Nephron (organoid): Measurements from ENCODE around the gene CHPT1.

Experiments used
- H3K27ac Mint-ChIP-seq, 3 experiments: 2 replicates each; pipeline ENCODE4 v1.8.0; 2020; ENCODE audit warnings: mixed read lengths in 3 of 3, mild to moderate bottlenecking in 2 of 3, moderate library complexity in 1 of 3
- H3K27me3 Mint-ChIP-seq: 2 replicates; pipeline ENCODE4 v1.8.0; 2021; ENCODE audit warnings: low read depth, mild to moderate bottlenecking, moderate library complexity, mixed read lengths
- H3K36me3 Mint-ChIP-seq: 2 replicates; pipeline ENCODE4 v1.8.0; 2020; ENCODE audit warnings: low read depth, mixed read lengths
- H3K4me1 Mint-ChIP-seq: 2 replicates; pipeline ENCODE4 v1.8.0; 2020; ENCODE audit warnings: mixed read lengths
- H3K4me3 Mint-ChIP-seq, 3 experiments: 2 replicates each; pipeline ENCODE4 v1.8.0; 2020; ENCODE audit warnings: mild to moderate bottlenecking in 3 of 3, mixed read lengths in 3 of 3, moderate library complexity in 2 of 3
- H3K9me3 Mint-ChIP-seq: 2 replicates; pipeline ENCODE4 v1.8.0; 2020; ENCODE audit warnings: mixed read lengths
- CTCF ChIP-seq, 3 experiments: fragments of 200-600 bp; sonication (generic); IDR thresholded peaks; one replicate each; pipeline ENCODE4 v1.5.0; 2021; ENCODE audit warnings: antibody characterized with exemption in 3 of 3; ENCODE audit not compliant: unreplicated experiment in 3 of 3

The CHPT1 gene

DNA sequence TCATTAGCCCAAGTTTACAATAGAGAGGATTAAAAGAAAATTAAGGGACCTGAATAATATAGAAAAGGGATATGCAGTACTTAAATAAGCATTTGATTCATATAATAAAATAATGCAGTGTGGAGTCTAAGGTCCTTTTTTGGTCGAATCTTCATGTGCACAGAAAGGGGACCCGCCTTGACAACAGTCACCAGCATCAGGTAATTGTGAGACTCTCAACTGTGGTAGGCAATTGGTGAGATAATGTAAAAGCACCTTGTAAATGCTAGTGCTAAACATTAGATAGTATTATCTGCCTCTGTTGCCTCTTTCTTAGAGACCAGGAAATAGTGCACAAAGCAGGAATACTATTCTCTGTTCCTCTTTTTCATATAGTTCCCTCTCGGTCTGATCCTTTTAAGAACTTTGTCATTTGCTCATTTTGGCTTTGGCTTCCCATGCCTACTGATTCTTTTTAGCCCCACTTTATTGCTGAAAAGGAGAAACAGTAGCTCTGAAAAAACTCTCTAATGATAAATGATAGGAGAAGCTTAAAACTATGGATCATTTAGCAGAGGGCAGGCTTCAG is 17.5 kb downstream of the CHPT1 start:
- Mint-ChIP-seq H3K4me1 (peaks cover 12% of the 10 kb centered on the region), H3K9me3 (no peaks in the 10 kb centered on the region), H3K36me3 (peaks cover 18% of the 10 kb centered on the region), H3K27ac (peak overlapping the region in 1 of 3 experiments; percentile 30), H3K4me3 (no peak overlapping the region), H3K27me3 (no peaks in the 10 kb centered on the region)
- no peak for TF ChIP-seq CTCF (IDR thresholded peaks at IDR 0.05; ENCODE audit: unreplicated experiment in 3 of 3)

- H3K27me3 Mint-ChIP-seq: no peaks in the 10 kb centered on the region
- H3K9me3 Mint-ChIP-seq: no peaks in the 10 kb centered on the region
- TF ChIP-seq CTCF (IDR thresholded peaks at IDR 0.05; ENCODE audit: unreplicated experiment in 3 of 3): no peak
- no peak overlapping the region for H3K27ac Mint-ChIP-seq
- H3K36me3 Mint-ChIP-seq: peaks cover 14% of the 10 kb centered on the region
- no peak overlapping the region for H3K4me3 Mint-ChIP-seq
- no peaks in the 10 kb centered on the region for H3K4me1 Mint-ChIP-seq
Measured at GRCh38 chr12:101719566-101719965, 22.1 kb downstream of the CHPT1 start.

- Mint-ChIP-seq H3K36me3 (peaks cover 17% of the 10 kb centered on the region), H3K27me3 (no peaks in the 10 kb centered on the region), H3K4me1 (no peaks in the 10 kb centered on the region), H3K4me3 (no peak overlapping the region), H3K9me3 (no peaks in the 10 kb centered on the region), H3K27ac (no peak overlapping the region)
- no peak for TF ChIP-seq CTCF (IDR thresholded peaks at IDR 0.05; ENCODE audit: unreplicated experiment in 3 of 3)
Measured at GRCh38 chr12:101720118-101720517, 22.7 kb downstream of the CHPT1 start.

GRCh38 chr12:101722392-101722791 is 25.0 kb downstream of the CHPT1 start:
- Mint-ChIP-seq H3K27me3 (no peaks in the 10 kb centered on the region), H3K4me3 (no peak overlapping the region), H3K27ac (no peak overlapping the region), H3K9me3 (no peaks in the 10 kb centered on the region), H3K36me3 (peaks cover 24% of the 10 kb centered on the region), H3K4me1 (no peaks in the 10 kb centered on the region)
- TF ChIP-seq CTCF (IDR thresholded peaks at IDR 0.05; ENCODE audit: unreplicated experiment in 3 of 3): no peak

DNA sequence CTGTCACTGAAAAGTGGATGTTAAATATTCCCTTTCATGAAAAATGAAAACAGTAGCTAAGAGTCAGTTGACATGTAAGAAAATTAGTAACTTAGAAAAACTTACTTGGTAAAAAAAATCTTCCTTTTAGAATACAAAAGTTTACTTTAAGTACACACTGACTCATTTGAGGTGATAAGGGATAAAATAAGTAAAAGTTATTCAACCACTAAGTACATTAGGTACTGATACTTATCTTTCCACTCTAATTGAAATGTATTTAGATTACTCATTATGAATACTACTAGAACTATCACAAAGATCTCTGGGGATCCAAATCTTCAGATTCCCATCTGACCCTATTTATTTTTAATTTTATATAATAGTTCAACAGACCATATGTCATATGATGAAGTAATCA is 29.7 kb downstream of the CHPT1 start:
- H3K27me3 Mint-ChIP-seq: no peaks in the 10 kb centered on the region
- H3K4me3 Mint-ChIP-seq: no peak overlapping the region
- H3K4me1 Mint-ChIP-seq: no peaks in the 10 kb centered on the region
- H3K36me3 Mint-ChIP-seq: peaks cover 29% of the 10 kb centered on the region
- no peak for TF ChIP-seq CTCF (IDR thresholded peaks at IDR 0.05; ENCODE audit: unreplicated experiment in 3 of 3)
- H3K9me3 Mint-ChIP-seq: no peaks in the 10 kb centered on the region
- H3K27ac Mint-ChIP-seq: no peak overlapping the region

- no peaks in the 10 kb centered on the region for H3K9me3 Mint-ChIP-seq
- H3K27ac Mint-ChIP-seq: no peak overlapping the region
- H3K36me3 Mint-ChIP-seq: peaks cover 35% of the 10 kb centered on the region
- no peak for TF ChIP-seq CTCF (IDR thresholded peaks at IDR 0.05; ENCODE audit: unreplicated experiment in 3 of 3)
- no peaks in the 10 kb centered on the region for H3K27me3 Mint-ChIP-seq
- no peak overlapping the region for H3K4me3 Mint-ChIP-seq
- H3K4me1 Mint-ChIP-seq: no peaks in the 10 kb centered on the region
Measured at GRCh38 chr12:101729842-101730241, 32.4 kb downstream of the CHPT1 start.
